ENCODE measurements around the gene MEAK7.

The MEAK7 gene

GRCh38 chr16:84485255-84486010 is 19.0 kb downstream of the MEAK7 start:
- no peak for DNase-seq

- no peak for DNase-seq
These were observed 19.7 kb downstream of the MEAK7 start for GRCh38 chr16:84484579-84485254.

- no peak for DNase-seq
These were observed 20.4 kb downstream of the MEAK7 start for GRCh38 chr16:84483882-84484565.

- DNase-seq = no peak
These were observed 21.2 kb downstream of the MEAK7 start for GRCh38 chr16:84482951-84483881.

GRCh38 chr16:84482001-84482891 is 22.2 kb downstream of the MEAK7 start:
- no peak for DNase-seq

GRCh38 chr16:84481051-84481735 is 23.3 kb downstream of the MEAK7 start:
- no peak for DNase-seq

- no peak for DNase-seq
These were observed 24.6 kb downstream of the MEAK7 start for GRCh38 chr16:84479716-84480450.

GRCh38 chr16:84478172-84478947 is 26.1 kb downstream of the MEAK7 start:
- DNase-seq = no peak

GRCh38 chr16:84477661-84478060 is 26.8 kb downstream of the MEAK7 start:
- DNase-seq = no peak

- no peak for DNase-seq
These were observed 28.1 kb downstream of the MEAK7 start for GRCh38 chr16:84476401-84476800.

GRCh38 chr16:84475643-84476240 is 28.7 kb downstream of the MEAK7 start:
- DNase-seq = no peak

- DNase-seq = no peak
These were observed 32.5 kb downstream of the MEAK7 start for GRCh38 chr16:84471966-84472365.

GRCh38 chr16:84471316-84471715 is 33.1 kb downstream of the MEAK7 start:
- no peak for DNase-seq

- DNase-seq = no peak
These were observed 36.8 kb downstream of the MEAK7 start for GRCh38 chr16:84467709-84468108.

- DNase-seq = no peak
These were observed 37.2 kb downstream of the MEAK7 start for GRCh38 chr16:84467256-84467655.

GRCh38 chr16:84466692-84467091 is 37.8 kb downstream of the MEAK7 start:
- DNase-seq = no peak

- DNase-seq = no peak
These were observed 39.3 kb downstream of the MEAK7 start for GRCh38 chr16:84465154-84465553.

GRCh38 chr16:84464116-84464515 is 40.3 kb downstream of the MEAK7 start:
- no peak for DNase-seq

- DNase-seq = no peak
These were observed 41.2 kb downstream of the MEAK7 start for GRCh38 chr16:84463221-84463620.
